Measurements from ENCODE around the gene KCNA2. TPM values are rescaled to one million over a fixed set of nuclear protein-coding genes. Genes with fewer than 3 reads are reported as not detected.

KCNA2 gene
- total and polyA plus RNA-seq, 2 donors (not counting 1 experiment from before 2014, with no cell fraction given): 0.39 to 0.59 TPM

GRCh38 chr1:110603058-110603457, 3.1 kb downstream of the KCNA2 start:
- Mint-ChIP-seq H3K27ac (no peak overlapping the region), H3K9me3 (ENCODE audit: insufficient read depth) (no peaks in the 10 kb centered on the region), H3K4me1 (peaks cover 14% of the 10 kb centered on the region), H3K4me3 (no peak overlapping the region), H3K27me3 (peaks cover 52% of the 10 kb centered on the region)
- H3K36me3 ChIP-seq (replicated peaks in 1 of 2; ENCODE audit: control extremely low read depth in 1 of 2, control insufficient read depth in 1 of 2, extremely low read depth in 1 of 2, insufficient read depth in 2 of 2, low read length in 1 of 2): no peaks in the 10 kb centered on the region
- H3K9ac ChIP-seq (ENCODE audit: low read length): no peak overlapping the region
- peaks cover 0 to 15% (median 0%) of the 10 kb centered on the region in 3 donors for H3K9me3 ChIP-seq (ENCODE audit: control extremely low read depth in 1 of 3, control insufficient read depth in 2 of 3, insufficient read depth in 1 of 3, low read length in 2 of 3)
- no peaks in the 10 kb centered on the region for H3K79me2 ChIP-seq (ENCODE audit: control insufficient read depth, insufficient read depth, low read length)
- no peak for DNase-seq
- no peak for ATAC-seq (ENCODE audit: low read depth)
- CTCF ChIA-PET: interaction anchor here (1.2 to 5.5 kb wide), 4 partner anchors 13 to 429 kb away, joined by 3 to 20 read pairs (median 6); no protein-coding TSS in a partner anchor
- H2AFZ ChIP-seq (ENCODE audit: insufficient read depth, low read depth, low read length, poor library complexity, severe bottlenecking): no peak overlapping the region
- no peak for TF ChIP-seq CTCF (IDR thresholded peaks at IDR 0.05)
- TF ChIP-seq EZH2 (IDR thresholded peaks at IDR 0.05; ENCODE audit: borderline replicate concordance, insufficient read depth, low read depth, low read length, poor library complexity, severe bottlenecking): no peak
- no peak overlapping the region for H3K4me3 ChIP-seq (ENCODE audit: control extremely low read depth in 1 of 5, extremely low read depth in 1 of 5, insufficient read depth in 1 of 5, low read depth in 2 of 5, low read length in 4 of 5)
- H4K20me1 ChIP-seq (ENCODE audit: control insufficient read depth, insufficient read depth, low read length, poor library complexity, severe bottlenecking): no peaks in the 10 kb centered on the region
- WGBS (ENCODE audit: insufficient coverage): 100% methylated on average over 2 of the region's 3 CpGs
- POLR2A ChIA-PET: no interaction called here
- H3K4me1 ChIP-seq (ENCODE audit: control insufficient read depth in 2 of 2, insufficient read depth in 2 of 2, low read length in 2 of 2): peaks cover 19 to 20% of the 10 kb centered on the region in 2 donors
- H3K27me3 ChIP-seq (replicated peaks in 1 of 4; ENCODE audit: control extremely low read depth in 1 of 4, control insufficient read depth in 3 of 4, insufficient read depth in 4 of 4, low read length in 3 of 4): peaks cover 0 to 42% (median 24%) of the 10 kb centered on the region in 4 experiments
- no peak overlapping the region for H3K4me2 ChIP-seq (replicated peaks; ENCODE audit: low read depth, low read length, poor library complexity, severe bottlenecking)
- H3K27ac ChIP-seq (ENCODE audit: low read length in 2 of 2): no peak overlapping the region
- intact Hi-C loops (cut with micrococcal nuclease): no loop called here

GRCh38 chr1:110602466-110602865, 3.7 kb downstream of the KCNA2 start:
- DNase-seq: no peak
- WGBS (ENCODE audit: insufficient coverage): 88% methylated on average over 4 of the region's 4 CpGs
- no peak overlapping the region for H3K4me2 ChIP-seq (replicated peaks; ENCODE audit: low read depth, low read length, poor library complexity, severe bottlenecking)
- no peak overlapping the region for H3K27ac Mint-ChIP-seq
- no peaks in the 10 kb centered on the region for H3K9me3 Mint-ChIP-seq (ENCODE audit: insufficient read depth)
- H3K79me2 ChIP-seq (ENCODE audit: control insufficient read depth, insufficient read depth, low read length): no peaks in the 10 kb centered on the region
- H3K4me3 ChIP-seq (ENCODE audit: control extremely low read depth in 1 of 5, extremely low read depth in 1 of 5, insufficient read depth in 1 of 5, low read depth in 2 of 5, low read length in 4 of 5): no peak overlapping the region
- H3K27me3 Mint-ChIP-seq: peaks cover 50% of the 10 kb centered on the region
- H3K36me3 ChIP-seq (replicated peaks in 1 of 2; ENCODE audit: control extremely low read depth in 1 of 2, control insufficient read depth in 1 of 2, extremely low read depth in 1 of 2, insufficient read depth in 2 of 2, low read length in 1 of 2): no peaks in the 10 kb centered on the region
- TF ChIP-seq EZH2 (IDR thresholded peaks at IDR 0.05; ENCODE audit: borderline replicate concordance, insufficient read depth, low read depth, low read length, poor library complexity, severe bottlenecking) (no peak), CTCF (IDR thresholded peaks at IDR 0.05) (no peak)
- no peak overlapping the region for H2AFZ ChIP-seq (ENCODE audit: insufficient read depth, low read depth, low read length, poor library complexity, severe bottlenecking)
- ATAC-seq (ENCODE audit: low read depth): no peak
- no peak overlapping the region for H3K4me3 Mint-ChIP-seq
- peaks cover 14% of the 10 kb centered on the region in 2 donors for H3K4me1 ChIP-seq (ENCODE audit: control insufficient read depth in 2 of 2, insufficient read depth in 2 of 2, low read length in 2 of 2)
- ChIA-PET CTCF (interaction anchor here (1.2 to 1.7 kb wide), 3 partner anchors 14 to 429 kb away, joined by 3 to 7 read pairs (median 4); no protein-coding TSS in a partner anchor), POLR2A (interaction anchor here (0.6 kb wide), 1 partner anchor 32 kb away, joined by 9 read pairs; no protein-coding TSS in a partner anchor)
- peaks cover 0 to 12% (median 0%) of the 10 kb centered on the region in 3 donors for H3K9me3 ChIP-seq (ENCODE audit: control extremely low read depth in 1 of 3, control insufficient read depth in 2 of 3, insufficient read depth in 1 of 3, low read length in 2 of 3)
- H3K4me1 Mint-ChIP-seq: peaks cover 11% of the 10 kb centered on the region
- H3K9ac ChIP-seq (ENCODE audit: low read length): no peak overlapping the region
- H3K27me3 ChIP-seq (replicated peaks in 1 of 4; ENCODE audit: control extremely low read depth in 1 of 4, control insufficient read depth in 3 of 4, insufficient read depth in 4 of 4, low read length in 3 of 4): peaks cover 0 to 36% (median 19%) of the 10 kb centered on the region in 4 experiments
- no peak overlapping the region for H3K27ac ChIP-seq (ENCODE audit: low read length in 2 of 2)
- intact Hi-C loops (cut with micrococcal nuclease): no loop called here
- no peaks in the 10 kb centered on the region for H4K20me1 ChIP-seq (ENCODE audit: control insufficient read depth, insufficient read depth, low read length, poor library complexity, severe bottlenecking)

Measured in B cell (primary cell).